Measurements from ENCODE around the gene YWHAQ. TPM values are rescaled to one million over a fixed set of nuclear protein-coding genes. Genes with fewer than 3 reads are reported as not detected.
A peak's percentile ranks its signal among the peaks of the same experiment; 100 is the strongest.

Gene YWHAQ
- total and polyA plus RNA-seq, 8 donors, result 104 to 226 (median 150) TPM

- intact Hi-C loops (cut with DNase I; ENCODE audit: low total_unique reads), result no loop called here
- 52 to 80% (median 66%) methylated on average over 4 of the region's 4 CpGs for WGBS, 5 donors
- Histone ChIP-seq H3K9me3 (no peaks in the 10 kb centered on the region), H3K27me3 (no peaks in the 10 kb centered on the region), H3K4me1 (peaks cover 23 to 40% (median 36%) of the 10 kb centered on the region in 4 donors), H3K36me3 (no peaks in the 10 kb centered on the region), H3K4me3 (no peak overlapping the region), H3K27ac (no peak overlapping the region)
- no peak for DNase-seq
- TF ChIP-seq EP300 (IDR thresholded peaks at IDR 0.05), result no peak
- TF ChIP-seq POLR2A (IDR thresholded peaks at IDR 0.05), result no peak
- TF ChIP-seq CTCF (IDR thresholded peaks at IDR 0.05), result no peak
- TF ChIP-seq POLR2AphosphoS5 (IDR thresholded peaks at IDR 0.05), result no peak
Measured at GRCh38 chr2:9641641-9642040, 10.8 kb upstream of the YWHAQ start.

GRCh38 chr2:9640403-9641104 lies 9.8 kb upstream of the YWHAQ start:
- 86 to 90% (median 87%) methylated on average over 14 of the region's 14 CpGs for WGBS, 5 donors
- Histone ChIP-seq H3K27ac (no peak overlapping the region), H3K4me1 (peaks cover 23 to 40% (median 35%) of the 10 kb centered on the region in 4 donors), H3K36me3 (no peaks in the 10 kb centered on the region), H3K4me3 (no peak overlapping the region), H3K27me3 (no peaks in the 10 kb centered on the region), H3K9me3 (no peaks in the 10 kb centered on the region)
- TF ChIP-seq POLR2A (IDR thresholded peaks at IDR 0.05) (no peak), EP300 (IDR thresholded peaks at IDR 0.05) (no peak), POLR2AphosphoS5 (IDR thresholded peaks at IDR 0.05) (no peak), CTCF (IDR thresholded peaks at IDR 0.05) (no peak)
- DNase-seq, result no peak
- intact Hi-C loops (cut with DNase I; ENCODE audit: low total_unique reads), result no loop called here

GRCh38 chr2:9639740-9640343 lies 9.0 kb upstream of the YWHAQ start:
- WGBS, 5 donors, result 70 to 85% (median 77%) methylated on average over 11 of the region's 11 CpGs
- H3K27ac ChIP-seq, result peak overlapping the region in 2 of 5 donors; percentile 50 to 59
- intact Hi-C loops (cut with DNase I; ENCODE audit: low total_unique reads), result no loop called here

More at GRCh38 chr2:9639740-9640343, 9.0 kb upstream of the YWHAQ start:
- DNase-seq, result no peak
- no peak overlapping the region for H3K4me3 ChIP-seq
- H3K9me3 ChIP-seq, result no peaks in the 10 kb centered on the region
- H3K27me3 ChIP-seq, result no peaks in the 10 kb centered on the region
- no peak for TF ChIP-seq POLR2AphosphoS5 (IDR thresholded peaks at IDR 0.05)
- no peak for TF ChIP-seq POLR2A (IDR thresholded peaks at IDR 0.05)
- TF ChIP-seq CTCF (IDR thresholded peaks at IDR 0.05), result no peak
- peaks cover 19 to 34% (median 32%) of the 10 kb centered on the region in 4 donors for H3K4me1 ChIP-seq
- no peaks in the 10 kb centered on the region for H3K36me3 ChIP-seq
